KMS-11 (cell line): ENCODE data around the gene POR.

ENCODE experiments used
- H2AFZ ChIP-seq: fragments of 200-600 bp; sonication (generic); 2 replicates; pipeline ENCODE4 v1.6.1; 2016; ENCODE audit warnings: antibody characterized with exemption, mixed run types, low read depth
- H3K27ac ChIP-seq: fragments of 200-600 bp; sonication (generic); 2 replicates; pipeline ENCODE4 v1.6.1; 2016; ENCODE audit warnings: mild to moderate bottlenecking, mixed run types
- H3K27me3 ChIP-seq: fragments of 200-600 bp; sonication (generic); 2 replicates; pipeline ENCODE4 v1.6.1; 2017; ENCODE audit warnings: mild to moderate bottlenecking, low read depth, mixed run types, moderate library complexity; ENCODE audit not compliant: insufficient read depth
- H3K36me3 ChIP-seq: fragments of 200-600 bp; sonication (generic); 2 replicates; pipeline ENCODE4 v1.6.1; 2017; ENCODE audit warnings: mild to moderate bottlenecking, mixed run types; ENCODE audit not compliant: insufficient read depth
- H3K4me1 ChIP-seq: fragments of 200-600 bp; sonication (generic); 2 replicates; pipeline ENCODE4 v1.6.1; 2016; ENCODE audit warnings: mild to moderate bottlenecking, low read depth, mixed run types; ENCODE audit not compliant: poor library complexity, severe bottlenecking
- H3K4me2 ChIP-seq: fragments of 200-600 bp; sonication (generic); 2 replicates; pipeline ENCODE4 v1.7.0; 2016; ENCODE audit warnings: mild to moderate bottlenecking, mixed run types
- H3K4me3 ChIP-seq: fragments of 200-600 bp; sonication (generic); IDR thresholded peaks from 2 replicates; pipeline ENCODE4 v1.6.1; 2017; ENCODE audit warnings: low read depth, low read length, mixed read lengths; ENCODE audit not compliant: insufficient read depth
- H3K79me2 ChIP-seq: fragments of 200-600 bp; sonication (generic); 2 replicates; pipeline ENCODE4 v1.6.1; 2016; ENCODE audit warnings: low read depth, mixed run types; ENCODE audit not compliant: insufficient read depth
- H3K9ac ChIP-seq: fragments of 200-600 bp; sonication (generic); 2 replicates; pipeline ENCODE4 v1.6.1; 2016; ENCODE audit warnings: mild to moderate bottlenecking, mixed run types
- H4K20me1 ChIP-seq: fragments of 200-600 bp; sonication (generic); 2 replicates; pipeline ENCODE4 v1.6.1; 2016; ENCODE audit warnings: mild to moderate bottlenecking, mixed run types; ENCODE audit not compliant: insufficient read depth
- CTCF ChIP-seq: fragments of 200-600 bp; sonication (generic); conservative IDR thresholded peaks from 2 replicates; pipeline ENCODE4 v1.6.1; 2017; ENCODE audit warnings: low read depth, mild to moderate bottlenecking, antibody characterized with exemption, low read length, moderate library complexity, mixed read lengths

Gene POR

GRCh38 chr7:75983471-75984129 lies 68.6 kb downstream of the POR start:
- no peak for TF ChIP-seq CTCF
- Histone ChIP-seq H3K27me3 (no peaks in the 10 kb centered on the region), H3K27ac (no peak overlapping the region)

GRCh38 chr7:75984130-75985008 lies 69.4 kb downstream of the POR start:
- Histone ChIP-seq H3K4me2 (no peak overlapping the region), H3K27me3 (no peaks in the 10 kb centered on the region), H3K27ac (no peak overlapping the region), H3K36me3 (no peaks in the 10 kb centered on the region), H3K79me2 (no peaks in the 10 kb centered on the region), H3K9ac (no peak overlapping the region), H4K20me1 (no peaks in the 10 kb centered on the region), H3K4me3 (no peak overlapping the region), H2AFZ (no peak overlapping the region), H3K4me1 (no peaks in the 10 kb centered on the region)
- no peak for TF ChIP-seq CTCF

More at GRCh38 chr7:75983471-75984129, 68.6 kb downstream of the POR start:
- H3K9ac ChIP-seq = no peak overlapping the region
- H3K4me2 ChIP-seq = no peak overlapping the region
- no peak overlapping the region for H3K4me3 ChIP-seq
- no peaks in the 10 kb centered on the region for H3K4me1 ChIP-seq
- H3K36me3 ChIP-seq = no peaks in the 10 kb centered on the region
- H3K79me2 ChIP-seq = no peaks in the 10 kb centered on the region
- no peaks in the 10 kb centered on the region for H4K20me1 ChIP-seq
- H2AFZ ChIP-seq = no peak overlapping the region

DNA sequence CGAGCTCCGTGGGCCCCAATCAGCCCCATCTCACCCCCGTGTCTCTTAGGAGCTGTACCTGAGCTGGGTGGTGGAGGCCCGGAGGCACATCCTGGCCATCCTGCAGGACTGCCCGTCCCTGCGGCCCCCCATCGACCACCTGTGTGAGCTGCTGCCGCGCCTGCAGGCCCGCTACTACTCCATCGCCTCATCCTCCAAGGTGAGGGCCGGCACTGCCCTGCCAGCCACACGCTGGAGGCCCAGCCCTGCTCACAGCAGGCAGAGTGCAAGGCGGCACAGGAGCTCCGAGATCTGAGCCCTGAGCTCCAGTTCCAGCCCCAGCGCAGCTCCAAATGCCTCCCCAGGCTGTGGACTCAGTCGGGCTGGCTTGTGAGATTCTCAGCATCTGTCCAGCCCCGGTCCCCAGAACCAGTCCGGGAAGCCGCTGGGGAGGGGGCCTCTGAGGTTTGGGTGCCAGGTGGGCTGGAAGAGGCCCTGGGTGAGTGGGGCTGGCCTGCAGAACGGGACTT lies 70.1 kb downstream of the POR start:
- H3K36me3 ChIP-seq = no peaks in the 10 kb centered on the region

More for the DNA sequence above, 70.1 kb downstream of the POR start:
- Histone ChIP-seq H3K4me2 (no peak overlapping the region), H3K9ac (no peak overlapping the region), H3K4me1 (no peaks in the 10 kb centered on the region), H3K27me3 (no peaks in the 10 kb centered on the region), H3K4me3 (no peak overlapping the region), H3K27ac (no peak overlapping the region), H4K20me1 (no peaks in the 10 kb centered on the region), H2AFZ (no peak overlapping the region), H3K79me2 (no peaks in the 10 kb centered on the region)
- no peak for TF ChIP-seq CTCF
